Measurements from ENCODE around the gene PACRG. TPM values are rescaled to one million over a fixed set of nuclear protein-coding genes. Genes with fewer than 3 reads are reported as not detected.

The PACRG gene
- total and polyA plus RNA-seq, 10 of the 15 experiments (the other 5 are each of a cell fraction or from before 2014, with no cell fraction given) = not detected

DNA sequence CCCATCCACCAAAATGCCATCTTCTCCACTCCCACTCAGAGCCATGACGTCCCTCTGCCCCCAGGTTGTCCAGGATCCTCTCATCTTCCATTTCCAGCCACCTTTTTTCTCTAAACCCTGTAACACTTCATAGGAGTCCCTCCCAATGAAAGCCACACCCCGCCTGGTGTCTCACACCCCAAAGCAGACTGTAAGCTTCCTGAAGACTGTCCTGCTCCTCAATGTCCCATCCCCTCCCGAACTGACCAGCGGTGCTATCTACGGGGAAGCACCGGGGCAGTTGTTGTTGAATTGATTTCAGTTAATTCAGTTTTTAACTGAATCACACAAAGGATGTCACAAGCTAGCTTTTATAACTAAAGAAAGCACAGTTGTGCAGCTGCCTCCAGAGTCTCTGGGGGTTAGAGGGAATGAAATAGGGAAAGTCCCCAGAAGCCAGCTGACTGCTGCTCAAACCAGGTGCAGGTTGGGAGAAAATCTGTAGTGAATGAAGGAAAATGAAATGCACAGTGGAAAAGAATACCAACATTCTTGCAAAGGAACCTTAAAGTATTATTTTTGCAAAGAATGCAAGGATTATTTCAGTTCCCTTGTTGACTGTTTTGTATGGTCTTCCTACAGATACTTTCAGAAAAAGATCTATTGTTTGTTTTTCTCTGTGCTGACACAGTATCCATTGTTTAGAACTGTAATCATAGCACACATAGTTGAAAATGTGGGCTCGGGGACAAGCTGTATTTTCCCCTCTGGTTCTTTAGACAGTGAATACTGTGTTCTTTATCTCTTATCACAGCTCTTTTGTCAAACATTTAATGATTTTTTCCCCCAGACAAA is 464.1 kb downstream of the PACRG start:
- intact Hi-C loops (cut with micrococcal nuclease; ENCODE audit: unreplicated experiment) = no loop called here
- H3K4me1 ChIP-seq (ENCODE audit: control insufficient read depth, insufficient read depth, low read length) = no peaks in the 10 kb centered on the region
- DNase-seq (ENCODE audit: low read depth, low spot score) = no peak
- H4K20me1 ChIP-seq (ENCODE audit: control insufficient read depth, insufficient read depth) = no peaks in the 10 kb centered on the region
- H3K27me3 ChIP-seq (replicated peaks in 1 of 2; ENCODE audit: control insufficient read depth in 2 of 2, insufficient read depth in 2 of 2, low read length in 1 of 2) = 0 out of 4 replicates have a peak, but pooled peaks cover 0 to 2% of the 10 kb centered on the region in 2 experiments
- no peaks in the 10 kb centered on the region for H3K79me2 ChIP-seq (ENCODE audit: control insufficient read depth, insufficient read depth, low read length)
- TF ChIP-seq MTA3 (IDR thresholded peaks at IDR 0.05; ENCODE audit: borderline replicate concordance, low read length) = no peak
- no peak for TF ChIP-seq MTA2 (IDR thresholded peaks at IDR 0.05; ENCODE audit: low read depth)
- TF ChIP-seq SUPT20H (IDR thresholded peaks at IDR 0.05; ENCODE audit: borderline replicate concordance, control insufficient read depth, low read depth, low read length) = no peak
- TF ChIP-seq HDAC2 (IDR thresholded peaks at IDR 0.05) = no peak
- TF ChIP-seq KDM1A (IDR thresholded peaks at IDR 0.05; ENCODE audit: borderline replicate concordance) = no peak
- no peak for TF ChIP-seq LARP7 (IDR thresholded peaks at IDR 0.05)
- no peak for TF ChIP-seq ZSCAN29 (IDR thresholded peaks at IDR 0.05)
- TF ChIP-seq PAX5 (IDR thresholded peaks at IDR 0.05; ENCODE audit: borderline replicate concordance, low read depth, low read length) = no peak
- TF ChIP-seq, protein P1, sequence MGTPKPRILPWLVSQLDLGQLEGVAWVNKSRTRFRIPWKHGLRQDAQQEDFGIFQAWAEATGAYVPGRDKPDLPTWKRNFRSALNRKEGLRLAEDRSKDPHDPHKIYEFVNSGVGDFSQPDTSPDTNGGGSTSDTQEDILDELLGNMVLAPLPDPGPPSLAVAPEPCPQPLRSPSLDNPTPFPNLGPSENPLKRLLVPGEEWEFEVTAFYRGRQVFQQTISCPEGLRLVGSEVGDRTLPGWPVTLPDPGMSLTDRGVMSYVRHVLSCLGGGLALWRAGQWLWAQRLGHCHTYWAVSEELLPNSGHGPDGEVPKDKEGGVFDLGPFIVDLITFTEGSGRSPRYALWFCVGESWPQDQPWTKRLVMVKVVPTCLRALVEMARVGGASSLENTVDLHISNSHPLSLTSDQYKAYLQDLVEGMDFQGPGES (IDR thresholded peaks at IDR 0.05) = no peak
- TF ChIP-seq, protein P2, sequence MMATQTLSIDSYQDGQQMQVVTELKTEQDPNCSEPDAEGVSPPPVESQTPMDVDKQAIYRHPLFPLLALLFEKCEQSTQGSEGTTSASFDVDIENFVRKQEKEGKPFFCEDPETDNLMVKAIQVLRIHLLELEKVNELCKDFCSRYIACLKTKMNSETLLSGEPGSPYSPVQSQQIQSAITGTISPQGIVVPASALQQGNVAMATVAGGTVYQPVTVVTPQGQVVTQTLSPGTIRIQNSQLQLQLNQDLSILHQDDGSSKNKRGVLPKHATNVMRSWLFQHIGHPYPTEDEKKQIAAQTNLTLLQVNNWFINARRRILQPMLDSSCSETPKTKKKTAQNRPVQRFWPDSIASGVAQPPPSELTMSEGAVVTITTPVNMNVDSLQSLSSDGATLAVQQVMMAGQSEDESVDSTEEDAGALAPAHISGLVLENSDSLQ (IDR thresholded peaks at IDR 0.05) = no peak
- no peak for TF ChIP-seq RAD21 (IDR thresholded peaks at IDR 0.05; ENCODE audit: insufficient read depth, low read depth, low read length)
- TF ChIP-seq PML (IDR thresholded peaks at IDR 0.05; ENCODE audit: low read length) = no peak
- TF ChIP-seq EZH2 (IDR thresholded peaks at IDR 0.05; ENCODE audit: borderline replicate concordance, control insufficient read depth, low read depth, low read length) = no peak
- FAIRE-seq = no peak
- BruUV-seq (replicated peaks) = no TSS peak
- no peak for ATAC-seq
- 31% methylated on average over 7 of the region's 7 CpGs for WGBS (ENCODE audit: insufficient coverage, insufficient replicate concordance, low lambda C conversion rate, missing lambda C conversion rate)
- CTCF ChIA-PET = no interaction called here
- SMC1A ChIA-PET (ENCODE audit: uncharacterized antibody, unreplicated experiment) = no interaction called here
- H3K27ac ChIP-seq (ENCODE audit: control insufficient read depth, insufficient read depth) = no peak overlapping the region
- RAD21 ChIA-PET (ENCODE audit: unreplicated experiment) = no interaction called here
- in situ Hi-C loops (cut with MboI) = no loop called here
- H3K4me3 ChIP-seq = no peak overlapping the region
- H3K9me3 ChIP-seq (replicated peaks; ENCODE audit: control insufficient read depth, insufficient read depth, low read length) = no peaks in the 10 kb centered on the region
- no peak overlapping the region for H2AFZ ChIP-seq (ENCODE audit: control insufficient read depth, low read depth, low read length)
- POLR2A ChIA-PET = no interaction called here
- no peaks in the 10 kb centered on the region for H3K36me3 ChIP-seq (ENCODE audit: control insufficient read depth in 2 of 2, insufficient read depth in 2 of 2, low read length in 1 of 2)
- no peak overlapping the region for H3K4me2 ChIP-seq (ENCODE audit: control insufficient read depth, insufficient read depth)
- H3K9ac ChIP-seq (ENCODE audit: control insufficient read depth, insufficient read depth, low read length) = no peak overlapping the region
